H9 (cell line): ENCODE results near the gene MRPS17. TPM values are rescaled to one million over a fixed set of nuclear protein-coding genes. Genes with fewer than 3 reads are reported as not detected.

Experiments used
- DNase-seq: peaks from one replicate; pipeline ENCODE4 v3.0.0-alpha.2; 2017
- H2AFZ ChIP-seq: one replicate; pipeline ENCODE4 v1.6.1; 2013; ENCODE audit warnings: mild to moderate bottlenecking, low read length, control low read depth, moderate library complexity
- H2AK5ac ChIP-seq: 2 replicates; pipeline ENCODE4 v1.6.1; 2013; ENCODE audit warnings: low read length, control low read depth, mixed read lengths; ENCODE audit not compliant: insufficient read length
- H2BK120ac ChIP-seq: one replicate; pipeline ENCODE4 v1.6.1; 2013; ENCODE audit warnings: low read depth, mild to moderate bottlenecking, low read length, control low read depth, inconsistent platforms; ENCODE audit not compliant: poor library complexity, severe bottlenecking
- H2BK12ac ChIP-seq: 2 replicates; pipeline ENCODE4 v1.6.1; 2013; ENCODE audit warnings: low read length, control low read depth, mixed read lengths, low read depth; ENCODE audit not compliant: insufficient read length
- H2BK15ac ChIP-seq: 2 replicates; pipeline ENCODE4 v1.6.1; 2013; ENCODE audit warnings: low read depth, low read length, control low read depth
- H2BK20ac ChIP-seq: one replicate; pipeline ENCODE4 v1.6.1; 2013; ENCODE audit warnings: low read depth, mild to moderate bottlenecking, low read length, control low read depth, inconsistent platforms; ENCODE audit not compliant: poor library complexity, severe bottlenecking
- H2BK5ac ChIP-seq: 2 replicates; pipeline ENCODE4 v1.6.1; 2013; ENCODE audit warnings: low read length, control low read depth, mixed read lengths; ENCODE audit not compliant: insufficient read length
- H3K14ac ChIP-seq: 2 replicates; pipeline ENCODE4 v1.6.1; 2013; ENCODE audit warnings: low read length, control low read depth; ENCODE audit not compliant: insufficient read depth
- H3K18ac ChIP-seq: 2 replicates; pipeline ENCODE4 v1.6.1; 2013; ENCODE audit warnings: low read depth, mild to moderate bottlenecking, mixed read lengths, low read length, control low read depth; ENCODE audit not compliant: insufficient read length
- H3K23ac ChIP-seq: 2 replicates; pipeline ENCODE4 v1.6.1; 2013; ENCODE audit warnings: low read length, control low read depth, mixed read lengths, low read depth; ENCODE audit not compliant: insufficient read length
- H3K23me2 ChIP-seq: 2 replicates; pipeline ENCODE4 v1.6.1; 2013; ENCODE audit warnings: low read depth, mild to moderate bottlenecking, mixed read lengths, low read length, control low read depth; ENCODE audit not compliant: insufficient read length, poor library complexity, severe bottlenecking
- H3K27ac ChIP-seq: 2 replicates; pipeline ENCODE4 v1.5.1; 2013; ENCODE audit warnings: low read length, control low read depth, mixed read lengths, low read depth; ENCODE audit not compliant: insufficient read length
- H3K27me3 ChIP-seq: 2 replicates; pipeline ENCODE4 v1.6.1; 2013; ENCODE audit warnings: low read length, control low read depth, inconsistent platforms; ENCODE audit not compliant: insufficient read depth
- H3K4ac ChIP-seq: 2 replicates; pipeline ENCODE4 v1.6.1; 2013; ENCODE audit warnings: low read depth, mild to moderate bottlenecking, control low read depth, inconsistent platforms, low read length, moderate library complexity
- H3K4me1 ChIP-seq: 2 replicates; pipeline ENCODE4 v1.6.1; 2013; ENCODE audit warnings: low read length, control low read depth, inconsistent platforms; ENCODE audit not compliant: insufficient read depth
- H3K4me2 ChIP-seq: 2 replicates; pipeline ENCODE4 v1.6.1; 2013; ENCODE audit warnings: low read length, control low read depth, mixed read lengths; ENCODE audit not compliant: insufficient read length, insufficient read depth
- H3K56ac ChIP-seq: 2 replicates; pipeline ENCODE4 v1.6.1; 2013; ENCODE audit warnings: low read depth, mild to moderate bottlenecking, mixed read lengths, low read length, control low read depth; ENCODE audit not compliant: insufficient read length
- H3K79me1 ChIP-seq: 2 replicates; pipeline ENCODE4 v1.6.1; 2013; ENCODE audit warnings: low read depth, mild to moderate bottlenecking, moderate library complexity, low read length, control low read depth, inconsistent platforms; ENCODE audit not compliant: insufficient read depth, poor library complexity, severe bottlenecking
- H3K79me2 ChIP-seq: 2 replicates; pipeline ENCODE4 v1.6.1; 2013; ENCODE audit warnings: low read length, control low read depth, inconsistent platforms; ENCODE audit not compliant: insufficient read depth
- H3K9ac ChIP-seq: 2 replicates; pipeline ENCODE4 v1.6.1; 2013; ENCODE audit warnings: low read length, control low read depth, mixed read lengths; ENCODE audit not compliant: insufficient read length; ENCODE audit errors: extremely low read depth
- H3K9me3 ChIP-seq: one replicate; pipeline ENCODE4 v1.6.1; 2013; ENCODE audit warnings: low read depth, low read length, inconsistent platforms; ENCODE audit not compliant: control insufficient read depth
- H3T11ph ChIP-seq: one replicate; pipeline ENCODE4 v1.6.1; 2013; ENCODE audit warnings: mild to moderate bottlenecking, low read length, control low read depth, inconsistent platforms
- H4K20me1 ChIP-seq: one replicate; pipeline ENCODE4 v1.6.1; 2013; ENCODE audit not compliant: control insufficient read depth, insufficient read length, insufficient read depth
- H4K5ac ChIP-seq: 2 replicates; pipeline ENCODE4 v1.6.1; 2013; ENCODE audit warnings: low read depth, mild to moderate bottlenecking, mixed read lengths, low read length, control low read depth; ENCODE audit not compliant: insufficient read length
- H4K8ac ChIP-seq: replicated peaks from 2 replicates; pipeline ENCODE4 v1.6.1; 2013; ENCODE audit warnings: low read length, control low read depth, mixed read lengths, low read depth; ENCODE audit not compliant: insufficient read length
- H4K91ac ChIP-seq: 2 replicates; pipeline ENCODE4 v1.6.1; 2013; ENCODE audit warnings: low read depth, mild to moderate bottlenecking, moderate library complexity, mixed read lengths, low read length, control low read depth; ENCODE audit not compliant: insufficient read length
- H3K27ac Mint-ChIP-seq, 3 experiments: 2 replicates in 2 of 3; 3 replicates in 1 of 3; pipeline ENCODE4 v1.8.0; 2020 to 2021; ENCODE audit warnings: mixed read lengths in 3 of 3, mild to moderate bottlenecking in 1 of 3, moderate library complexity in 1 of 3
- H3K27me3 Mint-ChIP-seq: 2 replicates; pipeline ENCODE4 v1.8.0; 2021; ENCODE audit warnings: low read depth, mild to moderate bottlenecking, moderate library complexity, mixed read lengths
- H3K36me3 Mint-ChIP-seq, 3 experiments: 2 replicates in 2 of 3; 3 replicates in 1 of 3; pipeline ENCODE4 v1.8.0; 2020 to 2021; ENCODE audit warnings: low read depth in 3 of 3, mixed read lengths in 3 of 3; ENCODE audit not compliant: insufficient read depth in 1 of 3
- H3K4me1 Mint-ChIP-seq, 2 experiments: 2 replicates each; pipeline ENCODE4 v1.8.0; 2020; ENCODE audit warnings: mixed read lengths in 2 of 2
- H3K4me3 Mint-ChIP-seq, 2 experiments: 2 replicates in 1 of 2; 3 replicates in 1 of 2; pipeline ENCODE4 v1.8.0; 2020 to 2021; ENCODE audit warnings: mild to moderate bottlenecking in 2 of 2, mixed read lengths in 2 of 2, moderate library complexity in 1 of 2
- H3K9me3 Mint-ChIP-seq, 2 experiments: 2 replicates in 1 of 2; 3 replicates in 1 of 2; pipeline ENCODE4 v1.8.0; 2020; ENCODE audit warnings: mild to moderate bottlenecking in 2 of 2, mixed read lengths in 2 of 2, moderate library complexity in 1 of 2
- WGBS: extraction: QIAGEN DNeasy Blood & Tissue Kit; methylation state at CpG from one replicate; pipeline ENCODE4 v1.1.7; 2013; ENCODE audit warnings: missing lambda C conversion rate, low lambda C conversion rate, mixed read lengths; ENCODE audit not compliant: insufficient read length; ENCODE audit errors: extremely low coverage; 5-methylcytosine and 5-hydroxymethylcytosine counted together
- total RNA-seq: library from RNA; stranded (reverse); gene quantifications from 2 replicates; pipeline ENCODE4 v1.2.1, GENCODE V29; 2021
- TF ChIP-seq, protein P1 (sequence below): fragments of 200-600 bp; sonication (generic); conservative IDR thresholded peaks from 3 replicates; pipeline ENCODE4 v1.8.0; 2021; ENCODE audit warnings: antibody characterized with exemption, mild to moderate bottlenecking

MRPS17 gene
- total RNA-seq, 1 experiment from 2014 or later, result 28.0 TPM

DNA sequence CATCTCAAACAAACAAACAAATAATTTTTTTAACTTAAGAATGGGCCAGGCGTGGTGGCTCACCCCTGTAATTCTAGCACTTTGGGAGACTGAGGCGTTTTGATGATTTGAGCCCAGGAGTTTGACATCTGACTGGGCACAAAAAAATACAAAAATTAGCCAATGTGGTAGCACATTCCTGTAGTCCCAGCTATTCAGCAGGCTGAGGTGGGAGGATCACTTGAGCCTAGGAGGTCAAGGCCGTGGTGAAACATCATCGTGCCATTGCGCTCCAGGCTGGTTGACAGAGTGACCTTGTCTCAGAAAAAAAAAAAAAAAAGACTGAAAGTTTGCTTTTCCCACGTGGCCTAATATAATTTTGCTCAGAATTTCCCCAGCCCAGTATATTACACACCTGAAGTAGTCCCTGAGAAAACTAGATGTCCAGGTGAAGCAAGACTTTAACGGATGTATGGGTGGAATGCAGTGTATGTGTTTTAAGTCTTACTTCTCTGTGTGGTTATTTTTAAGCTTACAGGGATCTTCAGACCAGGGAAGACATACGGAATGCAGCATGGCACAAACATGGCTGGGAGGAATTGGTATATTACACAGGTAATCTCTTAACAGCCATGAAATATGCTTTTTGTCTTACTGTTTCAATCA, 45.3 kb downstream of the MRPS17 start:
- Histone ChIP-seq H3K79me2 (no peaks in the 10 kb centered on the region), H3K27me3 (no peaks in the 10 kb centered on the region), H2BK12ac (no peak overlapping the region), H3K9ac (no peak overlapping the region), H3K23me2 (no peaks in the 10 kb centered on the region), H3K4ac (no peak overlapping the region), H4K91ac (no peak overlapping the region), H2BK15ac (no peak overlapping the region), H3K27ac (no peak overlapping the region), H4K8ac (no peak overlapping the region), H2BK20ac (no peak overlapping the region), H3K56ac (no peak overlapping the region), H3K79me1 (no peaks in the 10 kb centered on the region), H3K23ac (no peak overlapping the region), H2BK5ac (no peak overlapping the region), H3T11ph (no peak overlapping the region), H3K14ac (no peak overlapping the region), H2BK120ac (no peak overlapping the region), H2AFZ (no peak overlapping the region), H3K4me1 (no peaks in the 10 kb centered on the region), H2AK5ac (no peak overlapping the region), H3K18ac (no peak overlapping the region), H4K20me1 (no peaks in the 10 kb centered on the region), H3K9me3 (no peaks in the 10 kb centered on the region), H3K4me2 (no peak overlapping the region), H4K5ac (no peak overlapping the region)
- Mint-ChIP-seq H3K9me3 (no peaks in the 10 kb centered on the region), H3K4me3 (no peak overlapping the region), H3K27me3 (no peaks in the 10 kb centered on the region), H3K4me1 (no peaks in the 10 kb centered on the region), H3K36me3 (peaks cover 13 to 45% (median 41%) of the 10 kb centered on the region in 3 experiments; a peak in 6 of 7 replicates), H3K27ac (no peak overlapping the region)
- WGBS, result no CpG with 5 or more reads among the region's 8 CpGs
- TF ChIP-seq, protein P1, sequence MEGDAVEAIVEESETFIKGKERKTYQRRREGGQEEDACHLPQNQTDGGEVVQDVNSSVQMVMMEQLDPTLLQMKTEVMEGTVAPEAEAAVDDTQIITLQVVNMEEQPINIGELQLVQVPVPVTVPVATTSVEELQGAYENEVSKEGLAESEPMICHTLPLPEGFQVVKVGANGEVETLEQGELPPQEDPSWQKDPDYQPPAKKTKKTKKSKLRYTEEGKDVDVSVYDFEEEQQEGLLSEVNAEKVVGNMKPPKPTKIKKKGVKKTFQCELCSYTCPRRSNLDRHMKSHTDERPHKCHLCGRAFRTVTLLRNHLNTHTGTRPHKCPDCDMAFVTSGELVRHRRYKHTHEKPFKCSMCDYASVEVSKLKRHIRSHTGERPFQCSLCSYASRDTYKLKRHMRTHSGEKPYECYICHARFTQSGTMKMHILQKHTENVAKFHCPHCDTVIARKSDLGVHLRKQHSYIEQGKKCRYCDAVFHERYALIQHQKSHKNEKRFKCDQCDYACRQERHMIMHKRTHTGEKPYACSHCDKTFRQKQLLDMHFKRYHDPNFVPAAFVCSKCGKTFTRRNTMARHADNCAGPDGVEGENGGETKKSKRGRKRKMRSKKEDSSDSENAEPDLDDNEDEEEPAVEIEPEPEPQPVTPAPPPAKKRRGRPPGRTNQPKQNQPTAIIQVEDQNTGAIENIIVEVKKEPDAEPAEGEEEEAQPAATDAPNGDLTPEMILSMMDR, result no peak
- no peak for DNase-seq
